AML-193 (cell line): ENCODE data around the gene HSH2D.
A peak's percentile ranks its signal among the peaks of the same experiment; 100 is the strongest.

Experiments
- DNase-seq, 2 experiments: peaks; one replicate each; lab custom pipeline; 2025; lab: John Stamatoyannopoulos, UW

The HSH2D gene

DNA sequence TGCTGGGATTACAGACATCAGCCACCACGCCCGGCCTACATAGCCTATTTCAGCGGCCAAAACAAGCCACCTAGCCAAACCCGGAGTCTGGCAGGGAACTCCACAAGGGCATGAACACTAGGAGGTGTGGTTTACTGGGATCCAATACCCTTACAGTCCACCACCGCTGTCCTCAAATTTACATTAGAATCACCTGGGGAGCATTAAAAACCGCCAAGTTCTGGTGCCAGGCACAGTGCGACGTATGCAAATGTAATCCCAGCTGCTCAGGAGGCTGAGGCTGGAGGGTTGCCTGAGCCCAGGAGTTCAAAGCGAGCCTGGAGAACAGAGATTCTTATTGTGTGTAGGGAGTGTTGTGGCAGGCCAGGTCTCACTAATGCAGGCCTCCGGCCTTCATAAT is 50.0 kb downstream of the HSH2D start:
- DNase-seq = no peak

- no peak for DNase-seq
Measured at GRCh38 chr19:16197188-16197621, 53.7 kb downstream of the HSH2D start.

DNA sequence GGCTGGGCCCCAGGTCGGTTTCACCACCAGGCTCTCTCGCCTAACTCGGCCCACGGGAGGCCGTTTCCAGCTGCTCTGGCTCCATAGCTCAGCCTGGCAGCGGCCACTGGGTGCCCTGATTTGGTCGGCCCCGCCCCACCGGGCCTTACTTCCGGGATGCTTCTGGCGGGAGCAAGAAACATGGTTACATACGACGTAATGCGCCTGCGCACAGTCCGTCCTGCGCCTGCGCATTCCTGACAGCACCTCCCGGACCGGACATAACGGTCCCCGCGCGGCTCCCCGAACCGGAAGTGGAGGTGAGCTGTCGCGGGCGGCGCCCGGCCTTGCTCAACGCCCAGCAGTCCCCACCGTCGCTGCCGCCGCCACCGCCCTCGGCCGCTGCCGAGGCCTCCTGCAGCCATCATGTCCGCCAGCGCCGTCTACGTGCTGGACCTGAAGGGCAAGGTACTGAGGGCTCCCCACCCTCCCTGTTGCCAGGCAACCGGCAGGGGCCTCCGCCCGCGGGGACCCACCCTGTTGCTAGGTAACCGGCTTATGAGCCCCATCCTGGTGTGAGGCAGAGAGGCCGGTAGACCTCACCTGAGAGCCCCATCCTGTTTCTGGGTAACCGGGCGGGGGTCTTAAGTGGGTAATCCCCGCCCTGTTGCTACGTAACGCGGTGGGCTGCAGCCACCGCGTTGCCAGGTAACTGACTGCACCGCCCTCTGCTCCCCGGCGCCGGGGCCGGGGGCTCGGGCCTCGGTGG is 54.3 kb downstream of the HSH2D start, which contains the start of gene AP1M1:
Gene AP1M1, plus strand, starts transcription at position 290 of the 748 bp plus-strand sequence. Its CDS starts 116 bp downstream, at position 406.
- DNase-seq = peak; percentile 93 to 94

DNA sequence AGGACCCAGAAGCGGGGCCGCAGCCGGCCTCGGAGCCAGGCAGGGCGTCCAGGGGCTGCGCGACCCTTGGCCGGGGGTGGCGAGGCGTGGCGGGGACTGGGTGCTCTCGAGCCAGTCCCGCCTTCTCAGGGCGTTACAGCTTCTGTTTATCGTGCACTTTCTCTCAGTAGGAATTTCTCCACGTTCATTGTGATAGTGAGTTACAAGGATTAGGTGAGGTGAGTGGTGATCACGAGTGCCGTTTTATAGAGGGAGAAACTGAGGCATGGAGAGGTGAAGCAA is 54.8 kb downstream of the HSH2D start:
- DNase-seq = no peak

GRCh38 chr19:16199275-16199932 is 55.9 kb downstream of the HSH2D start:
- DNase-seq = no peak

- DNase-seq = peak; percentile 72 to 74
Measured at GRCh38 chr19:16200038-16201010, 56.8 kb downstream of the HSH2D start.

- no peak for DNase-seq
Measured at GRCh38 chr19:16201011-16201391, 57.5 kb downstream of the HSH2D start.

DNA sequence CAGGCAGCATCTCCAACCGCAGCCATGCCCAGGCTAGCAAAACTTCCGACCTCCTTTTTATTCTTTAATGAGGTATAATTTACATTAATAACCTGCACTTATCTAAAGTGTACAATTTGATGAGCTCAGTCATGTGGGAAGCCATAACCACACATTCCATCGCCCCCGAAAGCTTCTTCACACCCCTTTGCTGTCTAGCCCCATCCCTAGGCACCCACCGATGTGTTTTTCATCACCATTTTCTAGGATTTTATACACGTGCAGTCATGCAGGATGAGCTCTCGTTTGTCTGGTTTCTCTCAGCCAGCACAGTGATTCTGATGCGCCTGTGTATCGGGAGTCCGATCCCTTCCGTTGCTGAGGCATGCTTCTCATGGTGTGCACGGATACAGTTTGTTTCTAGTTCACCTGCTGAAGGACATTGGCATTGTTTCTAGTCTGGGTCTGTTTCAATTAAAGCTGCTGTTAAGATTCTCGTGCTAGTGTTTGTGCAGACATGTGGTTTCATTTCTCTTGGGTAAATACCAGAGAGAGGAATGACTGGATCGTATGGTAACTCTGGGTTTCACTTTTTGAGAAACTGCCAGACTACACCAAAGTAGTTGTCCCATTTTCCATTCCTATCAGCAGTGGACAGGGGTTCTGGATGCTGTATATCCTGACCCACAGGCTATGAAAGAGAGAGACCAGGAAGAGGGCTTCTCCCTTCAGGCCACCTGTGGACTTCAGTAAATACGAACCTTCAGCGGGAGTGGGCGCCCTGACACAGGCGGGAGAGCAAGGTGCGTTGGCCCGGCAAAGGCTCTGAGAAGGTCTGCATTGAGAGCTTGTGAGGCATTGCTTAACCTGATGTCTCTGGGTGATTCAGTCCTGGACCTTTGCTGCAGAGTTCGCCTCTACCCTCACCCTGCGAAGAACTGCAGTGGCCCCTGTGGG is 59.1 kb downstream of the HSH2D start:
- no peak for DNase-seq

DNA sequence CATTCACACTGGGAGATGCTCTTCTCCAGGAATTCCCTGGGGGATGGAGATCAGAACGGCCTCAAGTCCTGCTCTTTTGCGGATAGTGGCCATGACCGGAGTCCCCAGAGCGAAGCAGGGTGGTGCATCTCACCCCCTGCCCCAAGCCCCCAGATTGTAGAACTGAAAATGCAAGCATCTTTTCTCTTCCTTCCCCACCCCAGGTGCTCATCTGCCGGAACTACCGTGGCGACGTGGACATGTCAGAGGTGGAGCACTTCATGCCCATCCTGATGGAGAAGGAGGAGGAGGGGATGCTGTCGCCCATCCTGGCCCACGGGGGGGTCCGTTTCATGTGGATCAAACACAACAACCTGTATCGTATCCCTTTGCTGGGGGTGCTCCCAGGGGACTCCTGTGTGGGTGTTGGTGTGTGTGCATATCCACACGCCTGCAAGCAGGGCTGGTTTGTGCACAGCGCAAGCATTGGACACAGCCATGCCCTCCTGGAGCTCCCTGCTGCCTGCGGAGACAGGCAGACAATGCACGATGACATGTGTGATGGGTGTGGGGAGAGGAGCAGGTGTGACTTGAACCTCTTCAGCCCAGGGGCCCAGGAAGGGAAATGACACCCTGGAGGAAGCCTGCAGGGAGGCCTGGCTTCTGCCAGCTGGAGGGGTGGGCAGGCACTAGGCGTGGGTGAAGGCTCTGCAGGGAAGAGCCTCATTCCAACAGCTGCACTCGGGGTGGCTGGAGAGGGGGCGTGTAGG is 59.9 kb downstream of the HSH2D start:
- DNase-seq = no peak

GRCh38 chr19:16204005-16204294 is 60.5 kb downstream of the HSH2D start:
- DNase-seq = no peak

DNA sequence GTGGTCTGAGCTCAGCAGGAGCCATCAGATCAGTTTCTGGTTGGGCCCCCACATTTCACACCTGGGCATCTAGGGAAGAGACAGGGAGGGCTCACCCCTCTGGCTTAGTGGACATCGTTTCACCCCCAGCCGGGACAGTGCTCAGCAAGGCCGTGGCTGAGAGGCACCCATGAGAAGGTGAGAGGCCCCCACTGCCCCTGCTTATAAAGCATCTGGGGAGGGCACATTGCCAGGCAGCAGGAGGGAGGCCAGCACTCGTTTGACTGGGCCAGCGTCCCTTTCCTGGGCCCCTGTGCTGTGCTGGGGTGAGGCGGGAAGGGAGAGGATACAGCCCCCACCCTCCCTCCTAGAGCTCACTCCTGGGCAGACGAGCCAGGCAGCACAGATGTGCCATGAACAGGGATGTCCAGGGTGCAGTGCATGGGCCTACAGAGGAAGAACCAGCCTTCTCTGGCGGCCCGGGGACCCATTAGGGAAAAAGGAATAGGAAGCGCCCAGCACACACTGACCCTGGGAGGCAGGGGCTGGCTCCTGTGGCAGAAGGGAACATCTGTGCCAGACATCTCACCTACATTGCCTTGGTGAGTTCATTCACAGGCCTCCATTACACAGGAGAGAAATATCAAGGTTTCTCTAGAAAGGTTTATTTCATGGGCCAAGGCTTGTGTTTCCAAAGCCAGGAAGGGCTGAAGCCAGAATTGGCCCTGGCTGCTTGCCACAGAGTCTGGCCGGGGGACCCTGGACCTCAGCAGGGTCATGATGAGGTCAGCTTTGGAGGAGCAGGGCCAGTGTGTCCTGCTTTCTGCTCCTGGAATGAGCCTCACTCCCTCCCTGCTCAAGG is 61.9 kb downstream of the HSH2D start:
- DNase-seq = no peak

GRCh38 chr19:16206046-16206605 is 62.6 kb downstream of the HSH2D start:
- no peak for DNase-seq

DNA sequence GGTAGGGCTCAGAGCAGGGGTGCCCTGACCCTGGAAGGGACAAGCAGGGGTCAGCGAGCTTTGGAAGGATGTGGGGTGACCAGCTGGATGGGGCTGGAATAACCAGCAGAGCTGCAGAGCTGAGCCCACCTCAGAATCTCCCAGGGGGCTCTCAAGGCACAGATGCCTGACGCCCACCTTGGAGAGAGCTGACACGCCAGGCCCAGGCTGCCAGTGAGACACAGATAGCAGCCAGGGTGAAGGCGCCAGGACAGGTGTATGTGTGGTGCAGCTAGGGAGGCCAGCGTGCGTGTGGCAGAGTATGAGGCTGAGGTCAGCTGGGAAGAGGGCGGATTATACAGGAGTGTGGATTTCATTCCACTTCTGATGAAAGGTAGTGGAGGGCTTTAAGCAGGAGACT is 63.2 kb downstream of the HSH2D start:
- no peak for DNase-seq

DNA sequence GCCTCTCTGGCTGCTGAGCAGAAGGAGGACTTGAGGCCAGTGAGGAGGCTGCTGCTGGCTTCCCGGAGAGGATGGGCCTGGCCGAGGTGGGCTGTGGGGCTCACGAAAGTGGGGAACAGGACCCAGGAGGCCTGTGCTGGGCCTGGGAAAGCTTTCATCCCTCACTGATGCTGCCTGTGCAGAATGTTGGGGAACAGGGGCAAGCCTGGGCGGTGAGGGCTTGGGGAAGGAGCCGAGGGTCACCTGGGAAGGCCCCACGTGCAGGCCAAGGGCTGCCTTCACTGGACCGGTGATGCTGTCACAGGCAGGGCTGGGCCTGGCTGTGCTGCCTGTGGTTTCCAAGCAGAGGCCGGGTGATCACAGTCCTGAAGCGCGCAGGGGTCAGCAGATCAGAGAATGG is 63.6 kb downstream of the HSH2D start:
- no peak for DNase-seq

GRCh38 chr19:16207490-16208025 is 64.1 kb downstream of the HSH2D start:
- DNase-seq = no peak
